Cerebellar nuclear complex (tissue), 1 donor: Measurements from ENCODE around the gene DLEC1.

Experiments used
- DNase-seq, 2 experiments: peaks; one replicate each; lab custom pipeline; 2025; lab: John Stamatoyannopoulos, UW

The DLEC1 gene

DNA sequence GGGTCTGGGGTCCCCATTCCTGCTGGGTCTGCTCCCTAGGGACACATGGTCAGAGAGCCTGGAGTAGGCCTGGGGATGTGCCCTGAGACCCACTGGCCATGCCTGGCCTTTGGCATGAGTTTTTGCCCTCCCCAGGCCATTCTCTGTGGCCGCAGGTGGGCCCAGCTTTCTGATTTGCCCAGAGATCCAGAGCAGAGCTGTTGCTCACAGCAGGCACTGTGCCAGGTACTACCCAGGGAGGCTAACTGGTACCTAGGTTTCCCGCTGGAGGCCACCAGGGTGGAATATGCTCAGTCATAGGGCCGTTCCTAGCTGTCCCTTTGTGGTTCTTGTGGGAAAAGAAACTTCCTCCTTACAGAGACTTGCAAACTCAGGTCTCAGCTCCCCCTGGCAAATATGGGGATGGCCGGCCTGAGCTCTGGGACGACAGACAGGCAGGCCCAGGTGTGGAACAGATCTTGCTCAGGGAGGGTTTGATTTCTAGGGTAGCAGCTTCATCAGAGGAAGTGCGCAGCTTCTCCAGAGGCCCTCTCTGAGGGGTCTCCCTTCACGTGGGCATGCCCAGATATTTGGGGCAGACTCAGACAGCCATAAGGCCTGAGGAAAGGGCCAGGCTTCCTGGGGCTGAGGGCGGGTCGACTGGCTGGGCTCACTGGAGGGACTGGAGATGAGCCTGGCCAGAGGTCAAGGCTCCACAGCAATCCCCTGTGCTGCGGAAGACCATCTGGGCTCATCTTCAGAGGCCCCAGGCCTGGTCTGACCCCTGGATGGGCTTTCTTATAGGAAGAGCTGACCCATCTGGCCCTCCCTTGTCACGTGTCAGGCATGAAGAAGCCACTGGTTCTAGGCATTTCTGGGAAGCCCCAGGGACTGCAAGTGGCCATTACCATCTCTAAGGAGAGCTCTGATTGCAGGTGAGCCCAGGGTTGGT is 69.9 kb downstream of the DLEC1 start:
- DNase-seq = no peak

DNA sequence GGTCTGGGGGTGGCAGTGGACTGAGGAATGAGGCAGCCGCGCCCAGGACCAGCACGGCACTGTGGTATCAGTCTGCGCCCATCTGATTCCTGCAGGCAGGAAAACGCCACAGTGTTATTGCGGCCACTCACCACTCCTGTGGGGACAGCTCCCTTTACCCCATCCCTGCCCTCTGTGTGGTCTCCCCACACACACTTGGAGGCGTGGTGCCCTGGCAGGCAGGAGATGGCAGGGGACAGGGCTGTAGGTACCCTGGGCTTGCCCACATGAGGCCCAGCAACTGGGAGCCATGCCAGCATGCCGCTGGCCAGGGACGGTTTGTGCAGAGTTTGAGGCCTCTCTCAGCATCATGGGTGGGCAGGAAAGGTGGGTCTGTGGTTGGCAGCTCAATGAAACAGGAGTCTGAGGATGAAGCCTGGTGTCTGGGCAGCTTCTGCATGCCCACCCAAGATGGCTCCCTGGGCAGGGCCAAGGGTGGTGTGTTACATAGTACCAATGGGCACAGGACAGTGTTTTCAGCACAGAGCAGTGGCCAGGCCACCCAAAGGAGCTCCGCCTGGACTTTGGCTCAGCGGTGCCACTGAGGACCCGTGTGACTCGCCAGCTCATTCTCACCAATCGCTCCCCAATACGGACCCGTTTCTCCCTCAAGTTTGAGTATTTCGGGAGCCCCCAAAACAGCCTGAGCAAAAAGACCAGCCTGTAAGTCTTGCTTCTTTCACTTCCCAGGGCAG is 70.7 kb downstream of the DLEC1 start:
- no peak for DNase-seq

DNA sequence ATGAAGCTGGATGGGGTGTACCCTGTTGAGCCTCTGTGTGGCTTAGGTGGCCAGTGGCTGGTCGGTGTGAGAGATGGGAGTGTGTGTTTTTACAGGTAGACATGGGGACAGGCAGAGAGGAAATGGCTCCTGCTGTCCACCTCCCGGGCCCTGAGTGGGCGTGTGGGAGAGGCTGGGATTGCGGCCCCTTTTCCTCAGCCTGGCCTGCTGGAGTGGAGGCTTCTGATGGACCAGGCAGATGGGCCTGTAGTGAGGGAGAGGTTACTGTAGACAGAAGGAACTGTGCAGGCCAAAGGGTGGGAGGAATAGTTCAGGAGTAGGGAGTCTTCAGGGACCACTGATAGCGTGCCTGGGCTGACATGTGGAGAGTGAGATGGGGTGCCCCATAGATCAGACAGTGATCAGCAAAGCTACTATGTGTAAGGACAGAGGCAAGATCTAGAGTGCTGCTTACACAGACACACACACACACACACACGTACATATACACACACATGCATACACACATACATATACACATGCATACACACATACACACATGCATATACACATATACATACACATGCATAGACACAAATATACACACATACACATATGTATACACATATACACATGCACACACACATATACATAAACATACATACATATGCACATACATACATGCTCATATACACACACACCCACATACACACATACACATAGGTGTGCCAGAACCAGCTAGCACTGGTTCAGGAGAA is 71.5 kb downstream of the DLEC1 start:
- no peak for DNase-seq

DNA sequence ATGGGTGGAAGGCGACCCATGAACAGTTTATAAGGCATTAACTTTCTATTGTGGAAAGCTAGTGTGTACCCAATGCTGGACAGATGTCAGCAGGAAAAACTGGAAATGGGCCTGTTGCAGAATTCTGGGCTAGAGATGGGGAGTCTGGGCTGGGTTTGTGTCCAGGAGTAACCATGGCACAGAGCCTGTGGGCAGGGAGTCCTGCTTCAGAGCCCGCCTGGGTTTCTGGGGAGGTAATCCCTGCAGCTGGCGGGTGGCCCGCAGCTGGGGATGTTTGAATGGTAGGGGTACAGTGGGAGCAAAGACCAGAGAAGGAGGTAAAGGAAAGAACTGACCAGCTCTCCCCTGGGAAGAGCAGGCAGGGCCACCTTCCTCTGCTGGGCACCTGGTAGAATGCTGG is 72.2 kb downstream of the DLEC1 start:
- DNase-seq = no peak

GRCh38 chr3:38111696-38112377 is 72.8 kb downstream of the DLEC1 start:
- DNase-seq = no peak

DNA sequence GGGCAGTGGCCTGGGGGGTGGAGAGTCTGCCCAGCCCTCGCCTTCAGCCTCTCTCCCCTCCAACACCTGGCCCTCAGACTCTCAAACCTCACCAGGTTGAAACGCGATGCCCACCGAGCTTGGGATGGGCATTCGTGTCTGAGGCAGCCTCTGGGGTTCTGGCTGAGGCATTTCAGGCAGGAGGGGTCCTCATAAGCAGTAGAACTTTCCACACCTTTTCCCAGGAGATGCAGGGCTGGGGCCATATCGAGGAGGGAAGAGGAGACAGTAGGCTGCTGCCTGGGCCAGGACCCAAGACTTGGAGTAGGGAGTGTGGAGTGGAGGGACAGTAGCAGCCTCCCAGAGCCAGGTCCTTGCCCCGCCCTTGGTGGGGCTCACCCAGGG is 73.4 kb downstream of the DLEC1 start:
- DNase-seq = no peak

- no peak for DNase-seq
These were observed 75.3 kb downstream of the DLEC1 start for GRCh38 chr3:38114052-38114874.

DNA sequence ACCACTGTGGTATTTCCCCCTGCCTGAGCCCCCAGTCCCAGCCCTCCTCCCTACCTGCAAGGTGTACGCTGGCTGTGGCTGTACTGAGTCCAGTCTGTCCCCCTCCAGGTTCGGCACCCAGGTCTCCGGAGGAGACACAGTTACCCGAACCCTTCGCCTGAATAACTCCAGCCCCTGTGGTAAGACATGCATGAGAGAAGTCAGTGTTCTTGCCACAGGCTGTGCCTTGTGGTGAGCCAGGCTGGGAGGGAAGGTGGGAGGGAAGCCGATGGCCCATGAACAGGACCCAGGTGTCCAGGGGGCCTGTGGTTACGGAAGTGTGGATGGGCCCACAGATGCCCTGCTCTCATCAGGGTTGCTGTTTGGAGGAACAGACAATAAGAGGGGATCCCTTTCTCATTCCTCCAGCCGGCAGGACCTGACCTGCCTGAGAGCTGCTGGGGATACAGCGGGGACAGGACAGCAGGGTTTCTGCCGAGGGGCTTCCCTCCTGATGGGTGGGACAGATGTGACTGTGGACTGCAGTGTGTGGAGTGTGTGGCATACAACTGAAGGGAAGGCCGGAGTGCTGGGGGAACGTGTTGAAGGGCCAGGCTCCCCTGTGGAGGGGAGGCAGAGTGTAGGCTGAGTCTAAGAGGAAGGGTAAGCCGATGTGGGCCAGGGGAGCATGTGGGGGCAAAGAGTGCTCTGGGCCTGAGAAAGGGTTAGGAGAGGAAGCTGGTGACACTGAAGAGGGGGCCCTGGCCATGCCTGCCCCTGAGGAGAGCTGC is 76.1 kb downstream of the DLEC1 start:
- DNase-seq = no peak

DNA sequence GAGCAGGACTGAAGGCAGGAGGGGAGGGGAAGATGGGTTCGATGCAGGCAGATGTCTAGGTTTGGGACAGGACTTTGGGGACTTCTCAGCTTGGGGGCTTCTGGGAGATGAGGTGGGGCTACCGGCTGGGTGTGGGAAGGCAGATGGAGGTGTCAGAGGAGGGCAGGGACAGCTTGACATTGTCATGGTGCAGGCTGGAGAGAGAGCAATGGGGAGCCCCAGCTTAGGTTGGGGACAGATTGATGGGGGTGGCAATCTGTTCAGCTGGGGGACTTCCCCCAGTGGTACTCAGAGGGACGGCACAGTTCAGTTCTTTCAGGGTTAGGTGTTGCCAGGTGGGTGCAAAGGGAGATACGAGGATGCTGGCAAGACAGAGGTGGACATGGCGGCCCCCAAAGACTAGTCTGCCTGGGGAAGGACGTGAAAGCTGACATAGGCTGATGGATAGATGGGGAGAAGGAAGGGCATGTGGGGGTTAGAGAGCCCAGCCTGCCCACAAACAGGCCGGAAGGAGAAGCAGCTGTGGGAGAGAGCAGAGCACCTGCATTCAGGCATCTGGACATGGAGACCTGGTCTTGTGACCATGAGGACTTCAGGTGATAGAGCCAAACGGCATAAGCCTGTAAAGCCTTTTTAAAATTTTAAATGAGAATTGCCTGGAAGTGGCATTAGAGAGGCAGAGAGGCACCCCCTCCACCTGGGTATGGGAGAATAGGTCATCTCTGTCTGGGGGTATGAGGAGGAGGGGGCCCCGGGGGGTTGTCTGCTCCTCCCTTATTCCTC is 76.8 kb downstream of the DLEC1 start:
- no peak for DNase-seq

DNA sequence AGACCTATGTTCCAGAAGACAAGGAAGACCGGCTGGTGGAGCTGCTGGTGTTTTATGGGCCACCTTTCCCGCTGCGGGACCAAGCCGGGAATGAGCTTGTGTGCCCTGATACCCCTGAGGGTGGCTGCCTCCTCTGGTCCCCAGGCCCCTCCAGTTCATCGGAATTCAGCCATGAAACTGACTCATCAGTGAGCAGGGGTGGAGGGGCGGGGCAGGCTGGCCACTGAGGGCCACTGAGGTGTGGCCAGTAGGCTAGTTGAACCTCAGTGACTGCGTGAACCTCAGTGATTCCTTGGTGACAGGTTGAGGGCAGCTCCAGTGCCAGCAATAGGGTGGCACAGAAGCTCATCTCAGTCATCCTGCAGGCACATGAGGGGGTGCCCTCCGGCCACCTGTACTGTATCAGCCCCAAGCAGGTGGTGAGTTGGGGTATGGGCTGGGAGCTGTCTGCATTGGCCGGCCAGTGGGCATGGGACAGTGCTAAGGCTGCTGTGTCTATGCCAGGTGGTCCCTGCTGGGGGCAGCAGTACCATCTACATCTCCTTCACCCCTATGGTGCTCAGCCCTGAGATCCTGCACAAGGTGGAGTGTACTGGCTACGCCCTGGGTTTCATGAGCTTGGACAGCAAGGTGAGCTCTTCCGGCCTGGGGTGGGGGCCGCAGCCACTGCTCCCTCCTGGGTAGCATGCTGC is 77.6 kb downstream of the DLEC1 start:
- DNase-seq = no peak

DNA sequence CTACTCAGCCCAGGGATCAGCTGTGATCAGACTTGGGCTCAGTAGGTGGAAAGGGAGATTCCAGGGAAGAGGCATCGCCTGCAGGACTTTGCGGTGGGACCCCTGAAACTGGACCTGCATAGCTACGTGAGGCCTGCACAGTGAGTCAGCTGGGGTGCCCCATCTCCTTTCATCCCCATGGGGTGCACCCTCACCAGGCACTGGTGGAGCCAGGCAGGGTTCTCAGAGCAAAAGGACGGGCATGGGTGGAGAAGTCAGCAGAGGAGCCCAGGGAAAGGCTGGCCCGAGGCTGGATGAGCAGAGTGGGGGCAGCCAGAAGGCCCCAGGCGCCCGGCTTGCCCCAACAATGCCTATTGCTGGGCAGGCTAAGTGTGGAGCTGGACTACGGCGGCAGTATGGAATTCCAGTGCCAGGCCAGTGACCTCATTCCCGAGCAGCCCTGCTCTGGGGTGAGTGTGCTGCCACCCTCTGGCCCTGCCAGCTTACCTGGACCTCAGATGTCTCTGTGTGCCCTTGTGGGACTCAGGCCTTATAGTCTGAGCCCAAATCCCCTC is 78.2 kb downstream of the DLEC1 start:
- no peak for DNase-seq

DNA sequence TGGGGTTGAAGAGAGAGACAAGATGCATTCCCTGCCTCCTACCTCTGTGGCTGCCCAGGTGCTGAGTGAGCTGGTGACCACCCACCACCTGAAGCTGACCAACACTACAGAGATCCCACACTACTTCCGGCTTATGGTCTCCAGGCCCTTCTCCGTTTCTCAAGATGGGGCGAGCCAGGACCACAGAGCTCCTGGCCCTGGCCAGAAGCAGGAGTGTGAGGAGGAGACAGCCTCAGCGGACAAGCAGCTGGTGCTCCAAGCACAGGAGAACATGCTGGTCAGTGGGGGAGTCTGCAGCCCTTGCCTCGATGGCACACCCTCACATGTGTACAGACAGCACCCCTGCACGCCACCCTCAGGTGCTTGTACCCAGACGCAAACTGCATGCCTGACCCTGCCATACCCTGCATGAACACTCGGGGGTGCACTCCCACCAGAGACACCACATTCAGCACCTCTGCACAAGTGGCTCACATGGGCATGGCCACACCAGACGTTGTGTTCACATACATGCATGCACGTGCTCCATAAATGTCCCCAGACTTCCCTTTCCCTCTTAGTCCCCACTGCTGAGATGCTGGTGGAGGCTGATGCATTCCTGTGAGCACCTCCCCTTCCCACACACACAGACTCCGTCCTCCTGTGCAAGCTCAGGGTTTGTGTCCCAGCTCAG is 78.9 kb downstream of the DLEC1 start:
- no peak for DNase-seq

GRCh38 chr3:38118421-38119247 is 79.6 kb downstream of the DLEC1 start:
- no peak for DNase-seq

- no peak for DNase-seq
These were observed 80.2 kb downstream of the DLEC1 start for GRCh38 chr3:38119248-38119544.

- no peak for DNase-seq
These were observed 81.0 kb downstream of the DLEC1 start for GRCh38 chr3:38119821-38120692.

DNA sequence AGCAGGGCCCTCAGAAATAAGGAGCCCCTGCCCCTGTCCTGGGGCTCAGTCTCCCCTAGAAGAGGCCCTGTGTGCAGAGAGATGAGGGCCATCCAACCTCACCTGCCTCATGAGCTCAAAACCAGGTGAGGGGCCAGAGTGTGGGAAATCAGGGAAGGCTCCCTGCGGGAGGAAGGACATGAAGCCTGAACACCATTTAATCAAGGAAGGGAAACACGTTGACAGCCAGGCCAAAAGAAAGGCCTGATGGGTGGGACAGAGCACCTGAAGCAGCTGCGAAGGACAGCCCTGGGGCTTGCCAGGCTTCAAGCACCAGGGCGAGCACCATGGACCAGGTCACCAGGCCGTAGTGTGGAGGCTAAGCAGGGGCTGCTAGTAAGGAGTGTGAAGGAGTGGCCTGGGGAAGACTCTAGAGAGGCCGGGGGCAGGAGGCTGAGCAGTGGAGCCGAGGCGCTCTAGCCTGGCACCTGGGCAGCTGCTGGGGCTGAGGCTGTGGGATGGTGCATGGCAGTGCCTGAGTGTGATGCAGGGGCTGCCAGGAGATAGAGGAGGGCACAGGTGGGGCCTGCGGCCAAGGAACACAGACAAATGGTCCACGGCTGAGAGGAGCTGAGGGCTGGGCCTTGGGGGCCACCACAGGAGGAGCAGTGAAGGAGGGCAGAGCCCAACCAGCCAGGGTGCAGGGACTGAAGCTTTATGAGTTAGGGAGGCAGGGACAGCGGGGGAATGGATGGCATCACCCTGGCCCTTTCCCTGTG is 81.9 kb downstream of the DLEC1 start:
- no peak for DNase-seq
